K562 (cell line): ENCODE data around the gene MED15. TPM values are rescaled to one million over a fixed set of nuclear protein-coding genes. Genes with fewer than 3 reads are reported as not detected.

Experiments
- CC2D1A ChIP-seq: fragments of 450-650 bp; IDR thresholded peaks from 2 replicates; pipeline ENCODE4 v1.6.1; 2017; ENCODE audit warnings: mild to moderate bottlenecking
- HLTF ChIP-seq: fragments of 450-650 bp; IDR thresholded peaks from 2 replicates; pipeline ENCODE4 v1.6.1; 2016
- HNRNPH1 ChIP-seq: fragments of 200-400 bp; formaldehyde crosslinking; optimal IDR thresholded peaks from 2 replicates; pipeline ENCODE3; 2017; ENCODE audit warnings: low read depth, mild to moderate bottlenecking, low read length, moderate library complexity
- LCOR ChIP-seq: sonication (generic); formaldehyde crosslinking; IDR thresholded peaks from 2 replicates; pipeline ENCODE4 v1.8.0; 2022; ENCODE audit warnings: mild to moderate bottlenecking, missing genetic modification reagents
- MCM5 ChIP-seq: fragments of 450-650 bp; IDR thresholded peaks from 2 replicates; pipeline ENCODE4 v1.6.1; 2016; ENCODE audit warnings: low read depth
- MEF2D ChIP-seq: conservative IDR thresholded peaks from 2 replicates; pipeline ENCODE4 v1.6.1; 2016; ENCODE audit warnings: low read depth, missing genetic modification characterization, missing compliant biosample characterization
- MTF1 ChIP-seq: fragments of 250-450 bp; sonication (Bioruptor Pico); IDR thresholded peaks from 2 replicates; pipeline ENCODE4 v1.9.0; 2021; ENCODE audit warnings: moderate library complexity, mild to moderate bottlenecking, inconsistent platforms, borderline replicate concordance
- RBM14 ChIP-seq: fragments of 200-400 bp; formaldehyde crosslinking; IDR thresholded peaks from 2 replicates; pipeline ENCODE4 v1.6.1; 2018; ENCODE audit warnings: low read depth, mild to moderate bottlenecking, low read length, moderate library complexity, borderline replicate concordance; ENCODE audit not compliant: insufficient read depth
- TEAD4 ChIP-seq, 2 experiments: sonication (generic) in 1 of 2; formaldehyde crosslinking in 1 of 2; IDR thresholded peaks; 2 replicates each; pipeline versions ENCODE4 v1.6.1 to v1.8.0; 2012 to 2022; ENCODE audit warnings: borderline replicate concordance in 1 of 2, inconsistent platforms in 1 of 2, low read length in 1 of 2, mild to moderate bottlenecking in 1 of 2, missing genetic modification reagents in 1 of 2
- ZNF184 ChIP-seq: sonication (generic); formaldehyde crosslinking; IDR thresholded peaks from 2 replicates; pipeline ENCODE4 v1.5.0; 2020; ENCODE audit warnings: missing genetic modification reagents
- ZNF23 ChIP-seq: fragments of 250-450 bp; sonication (Bioruptor Pico); IDR thresholded peaks from 2 replicates; pipeline ENCODE4 v1.4.0; 2020; ENCODE audit warnings: mild to moderate bottlenecking
- ZNF263 ChIP-seq: sonication (generic); formaldehyde crosslinking; IDR thresholded peaks from 2 replicates; pipeline ENCODE4 v1.8.0; 2022; ENCODE audit warnings: mild to moderate bottlenecking, missing genetic modification reagents, borderline replicate concordance
- ZNF347 ChIP-seq: fragments of 450-650 bp; formaldehyde crosslinking; IDR thresholded peaks from 2 replicates; pipeline ENCODE4 v1.4.0; 2020; ENCODE audit warnings: low read depth, mild to moderate bottlenecking, moderate library complexity
- ZNF75A ChIP-seq: fragments of 450-650 bp; formaldehyde crosslinking; IDR thresholded peaks from 2 replicates; pipeline ENCODE4 v1.4.0; 2020; ENCODE audit warnings: mild to moderate bottlenecking
- polyA plus RNA-seq, 8 experiments: library from polyadenylated mRNA; depleted of rRNA in 4 of 8; stranded (reverse) in 5 of 8; unstranded in 3 of 8; fragments of >200 nt; fragmentation: Nextera tagmentation in 2 of 8; fragmentation: Illumina TruSeq in 1 of 8; extraction: Ambion mirVana in 2 of 8; extraction: Trizol in 1 of 8; gene quantifications; 2 replicates each; pipeline versions ENCODE4 v1.2.1 to v1.2.3, GENCODE V29; 2011 to 2014; ENCODE audit warnings: inconsistent platforms in 1 of 8, missing spikeins in 1 of 8
- total RNA-seq, 7 experiments: library from RNA; depleted of rRNA in 6 of 7; stranded (reverse); fragments of >200 nt in 6 of 7; fragmentation: Illumina TruSeq in 2 of 7; extraction: Trizol in 2 of 7; gene quantifications; 2 replicates each; pipeline versions ENCODE4 v1.2.1 to v1.2.3, GENCODE V29; 2011 to 2021; ENCODE audit warnings: low replicate concordance in 1 of 7
- TF ChIP-seq, protein P1 (sequence below): fragments of 200-800 bp; sonication (Bioruptor generic); IDR thresholded peaks from 2 replicates; pipeline ENCODE4 v1.6.1; 2017; ENCODE audit warnings: missing genetic modification characterization, missing compliant biosample characterization
- TF ChIP-seq, protein P2 (sequence below): fragments of 450-650 bp; IDR thresholded peaks from 2 replicates; pipeline ENCODE4 v1.6.1; 2018; ENCODE audit warnings: mild to moderate bottlenecking, low read depth; ENCODE audit not compliant: partially characterized antibody
- TF ChIP-seq, protein P3 (sequence below): fragments of 200-400 bp; formaldehyde crosslinking; IDR thresholded peaks from 2 replicates; pipeline ENCODE4 v1.6.1; 2017; ENCODE audit warnings: mild to moderate bottlenecking, low read depth, low read length, moderate library complexity
- TF ChIP-seq, protein P4 (sequence below): sonication (generic); formaldehyde crosslinking; IDR thresholded peaks from 2 replicates; pipeline ENCODE4 v1.8.0; 2022; ENCODE audit warnings: mild to moderate bottlenecking, missing genetic modification reagents
- TF ChIP-seq, protein P5 (sequence below): sonication (generic); formaldehyde crosslinking; IDR thresholded peaks from 2 replicates; pipeline ENCODE4 v1.8.1; 2023; ENCODE audit warnings: mild to moderate bottlenecking, missing genetic modification reagents, moderate library complexity

Gene MED15
- total and polyA plus RNA-seq, 9 of the 15 experiments (the other 6 are each of a cell fraction or from before 2014, with no cell fraction given): 4.0 to 271 (median 60.1) TPM

DNA sequence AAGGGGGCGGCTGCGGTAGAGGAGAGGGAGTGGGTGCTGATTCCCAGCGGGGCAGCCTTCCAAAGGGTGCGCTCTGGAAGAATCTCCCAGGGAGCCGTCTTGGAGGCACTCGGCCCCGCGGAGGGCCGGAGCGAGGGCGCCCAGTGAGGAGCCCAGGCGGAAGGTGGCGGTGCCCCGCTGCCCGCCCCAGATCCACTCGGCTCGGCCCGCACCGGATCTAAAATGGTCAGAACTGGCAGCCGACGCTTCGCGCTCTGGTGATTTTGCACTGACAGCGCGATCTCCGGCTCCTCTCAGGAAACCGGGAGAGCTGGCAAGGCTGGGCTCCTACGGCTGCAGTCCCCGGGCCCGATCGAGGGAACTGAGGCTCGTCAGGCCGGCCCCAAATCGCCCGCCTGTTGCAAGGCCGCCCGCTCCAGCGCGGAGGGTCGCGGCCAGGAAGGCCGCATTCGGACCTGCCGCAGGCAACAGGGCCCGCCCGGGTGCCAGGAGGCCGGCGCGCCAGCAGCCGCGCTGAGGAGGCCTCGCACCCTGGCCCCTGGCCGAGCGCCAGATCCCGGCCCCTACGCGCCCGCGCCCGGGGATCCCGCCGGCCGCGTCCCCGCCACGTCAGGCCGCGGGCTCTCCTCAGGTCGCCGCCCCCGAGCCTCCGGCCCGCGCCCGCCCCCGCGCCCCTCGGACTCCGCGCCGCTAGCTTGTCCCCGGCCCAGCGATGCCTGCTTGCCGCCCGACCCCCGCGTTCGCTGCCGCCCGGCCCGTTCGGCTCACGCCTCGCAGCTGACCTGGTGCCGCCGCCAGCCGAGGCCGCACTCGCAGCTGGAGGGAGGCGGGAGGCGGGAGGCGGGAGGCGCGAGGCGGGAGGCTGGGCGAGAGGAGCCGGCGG is 12.2 kb upstream of the MED15 start, which contains the start of gene KLHL22 (continued):
- TF ChIP-seq, protein P1, sequence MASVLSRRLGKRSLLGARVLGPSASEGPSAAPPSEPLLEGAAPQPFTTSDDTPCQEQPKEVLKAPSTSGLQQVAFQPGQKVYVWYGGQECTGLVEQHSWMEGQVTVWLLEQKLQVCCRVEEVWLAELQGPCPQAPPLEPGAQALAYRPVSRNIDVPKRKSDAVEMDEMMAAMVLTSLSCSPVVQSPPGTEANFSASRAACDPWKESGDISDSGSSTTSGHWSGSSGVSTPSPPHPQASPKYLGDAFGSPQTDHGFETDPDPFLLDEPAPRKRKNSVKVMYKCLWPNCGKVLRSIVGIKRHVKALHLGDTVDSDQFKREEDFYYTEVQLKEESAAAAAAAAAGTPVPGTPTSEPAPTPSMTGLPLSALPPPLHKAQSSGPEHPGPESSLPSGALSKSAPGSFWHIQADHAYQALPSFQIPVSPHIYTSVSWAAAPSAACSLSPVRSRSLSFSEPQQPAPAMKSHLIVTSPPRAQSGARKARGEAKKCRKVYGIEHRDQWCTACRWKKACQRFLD (CRISPR knock-in tag): no peak
- TF ChIP-seq ZNF347 (CRISPR knock-in tag) (no peak), MTF1 (CRISPR knock-in tag) (no peak; the same call in 1 of the 2 replicates), HLTF (no peak), LCOR (CRISPR knock-in tag) (no peak), TEAD4 (IDR thresholded peaks at IDR 0.05; ENCODE audit: low read length) (peak; percentile 42; the same call in 1 of the 2 replicates), TEAD4 (CRISPR knock-in tag; IDR thresholded peaks at IDR 0.05; ENCODE audit: borderline replicate concordance) (no peak), MCM5 (no peak), ZNF23 (CRISPR knock-in tag) (no peak), ZNF263 (CRISPR knock-in tag) (no peak), MEF2D (tag) (no peak), ZNF75A (no peak), RBM14 (peak; percentile 97; the same call in 1 of the 2 replicates), CC2D1A (no peak), HNRNPH1 (no peak), ZNF184 (no peak)
- TF ChIP-seq, protein P2, sequence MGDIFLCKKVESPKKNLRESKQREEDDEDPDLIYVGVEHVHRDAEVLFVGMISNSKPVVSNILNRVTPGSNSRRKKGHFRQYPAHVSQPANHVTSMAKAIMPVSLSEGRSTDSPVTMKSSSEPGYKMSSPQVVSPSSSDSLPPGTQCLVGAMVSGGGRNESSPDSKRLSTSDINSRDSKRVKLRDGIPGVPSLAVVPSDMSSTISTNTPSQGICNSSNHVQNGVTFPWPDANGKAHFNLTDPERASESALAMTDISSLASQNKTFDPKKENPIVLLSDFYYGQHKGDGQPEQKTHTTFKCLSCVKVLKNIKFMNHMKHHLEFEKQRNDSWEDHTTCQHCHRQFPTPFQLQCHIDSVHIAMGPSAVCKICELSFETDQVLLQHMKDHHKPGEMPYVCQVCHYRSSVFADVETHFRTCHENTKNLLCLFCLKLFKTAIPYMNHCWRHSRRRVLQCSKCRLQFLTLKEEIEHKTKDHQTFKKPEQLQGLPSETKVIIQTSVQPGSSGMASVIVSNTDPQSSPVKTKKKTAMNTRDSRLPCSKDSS: no peak
- TF ChIP-seq, protein P3, sequence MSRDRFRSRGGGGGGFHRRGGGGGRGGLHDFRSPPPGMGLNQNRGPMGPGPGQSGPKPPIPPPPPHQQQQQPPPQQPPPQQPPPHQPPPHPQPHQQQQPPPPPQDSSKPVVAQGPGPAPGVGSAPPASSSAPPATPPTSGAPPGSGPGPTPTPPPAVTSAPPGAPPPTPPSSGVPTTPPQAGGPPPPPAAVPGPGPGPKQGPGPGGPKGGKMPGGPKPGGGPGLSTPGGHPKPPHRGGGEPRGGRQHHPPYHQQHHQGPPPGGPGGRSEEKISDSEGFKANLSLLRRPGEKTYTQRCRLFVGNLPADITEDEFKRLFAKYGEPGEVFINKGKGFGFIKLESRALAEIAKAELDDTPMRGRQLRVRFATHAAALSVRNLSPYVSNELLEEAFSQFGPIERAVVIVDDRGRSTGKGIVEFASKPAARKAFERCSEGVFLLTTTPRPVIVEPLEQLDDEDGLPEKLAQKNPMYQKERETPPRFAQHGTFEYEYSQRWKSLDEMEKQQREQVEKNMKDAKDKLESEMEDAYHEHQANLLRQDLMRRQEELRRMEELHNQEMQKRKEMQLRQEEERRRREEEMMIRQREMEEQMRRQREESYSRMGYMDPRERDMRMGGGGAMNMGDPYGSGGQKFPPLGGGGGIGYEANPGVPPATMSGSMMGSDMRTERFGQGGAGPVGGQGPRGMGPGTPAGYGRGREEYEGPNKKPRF: no peak
- TF ChIP-seq, protein P4, sequence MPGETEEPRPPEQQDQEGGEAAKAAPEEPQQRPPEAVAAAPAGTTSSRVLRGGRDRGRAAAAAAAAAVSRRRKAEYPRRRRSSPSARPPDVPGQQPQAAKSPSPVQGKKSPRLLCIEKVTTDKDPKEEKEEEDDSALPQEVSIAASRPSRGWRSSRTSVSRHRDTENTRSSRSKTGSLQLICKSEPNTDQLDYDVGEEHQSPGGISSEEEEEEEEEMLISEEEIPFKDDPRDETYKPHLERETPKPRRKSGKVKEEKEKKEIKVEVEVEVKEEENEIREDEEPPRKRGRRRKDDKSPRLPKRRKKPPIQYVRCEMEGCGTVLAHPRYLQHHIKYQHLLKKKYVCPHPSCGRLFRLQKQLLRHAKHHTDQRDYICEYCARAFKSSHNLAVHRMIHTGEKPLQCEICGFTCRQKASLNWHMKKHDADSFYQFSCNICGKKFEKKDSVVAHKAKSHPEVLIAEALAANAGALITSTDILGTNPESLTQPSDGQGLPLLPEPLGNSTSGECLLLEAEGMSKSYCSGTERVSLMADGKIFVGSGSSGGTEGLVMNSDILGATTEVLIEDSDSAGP (CRISPR knock-in tag): no peak
- TF ChIP-seq, protein P5, sequence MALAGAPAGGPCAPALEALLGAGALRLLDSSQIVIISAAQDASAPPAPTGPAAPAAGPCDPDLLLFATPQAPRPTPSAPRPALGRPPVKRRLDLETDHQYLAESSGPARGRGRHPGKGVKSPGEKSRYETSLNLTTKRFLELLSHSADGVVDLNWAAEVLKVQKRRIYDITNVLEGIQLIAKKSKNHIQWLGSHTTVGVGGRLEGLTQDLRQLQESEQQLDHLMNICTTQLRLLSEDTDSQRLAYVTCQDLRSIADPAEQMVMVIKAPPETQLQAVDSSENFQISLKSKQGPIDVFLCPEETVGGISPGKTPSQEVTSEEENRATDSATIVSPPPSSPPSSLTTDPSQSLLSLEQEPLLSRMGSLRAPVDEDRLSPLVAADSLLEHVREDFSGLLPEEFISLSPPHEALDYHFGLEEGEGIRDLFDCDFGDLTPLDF (CRISPR knock-in tag): no peak; the same call in 1 of the 2 replicates
